ENCODE measurements around the gene PLXNB2. TPM values are rescaled to one million over a fixed set of nuclear protein-coding genes. Genes with fewer than 3 reads are reported as not detected.
A peak's percentile ranks its signal among the peaks of the same experiment; 100 is the strongest.

Gene PLXNB2
- total RNA-seq, 4 donors from 2014 or later = 8.0 to 11.8 (median 9.0) TPM

DNA sequence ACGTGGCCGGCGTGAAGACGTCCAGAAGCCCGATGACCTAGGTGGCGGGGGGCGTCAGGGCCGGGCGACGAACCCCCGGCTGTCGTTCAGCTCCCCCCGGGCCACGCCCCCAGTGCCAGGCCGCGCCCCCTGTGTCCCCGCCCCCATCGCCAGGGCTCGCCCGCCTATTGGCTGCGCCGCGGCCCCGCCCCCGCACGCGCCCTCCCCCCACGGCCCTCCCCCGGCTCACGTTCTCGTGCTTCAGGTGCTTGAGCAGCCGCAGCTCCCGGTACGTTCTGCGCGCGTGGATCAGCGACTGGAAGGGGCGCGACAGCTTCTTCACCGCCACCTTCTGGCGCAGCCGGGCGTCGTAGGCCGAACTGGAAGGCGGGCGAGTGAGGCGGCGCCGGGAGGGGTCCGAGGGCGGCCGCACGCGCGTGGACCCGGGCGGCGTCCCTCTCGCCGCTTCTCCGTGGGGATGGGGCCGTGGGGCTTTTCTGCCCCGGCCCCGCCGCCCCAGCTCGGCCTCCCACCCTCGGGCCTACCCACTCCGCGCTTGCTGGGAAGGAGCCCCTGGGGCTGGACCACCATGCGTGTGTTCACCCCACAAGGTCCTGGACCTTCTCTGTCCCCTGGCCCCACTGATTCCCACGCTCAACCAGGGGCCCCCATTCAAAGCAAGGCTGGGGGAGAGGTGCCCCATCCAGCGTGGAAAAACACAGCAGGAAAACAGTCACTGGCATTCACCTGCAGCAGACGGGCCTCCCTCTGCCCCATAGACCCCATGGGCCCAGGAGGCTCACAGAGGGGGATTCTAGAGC, 39.7 kb downstream of the PLXNB2 start:
- in situ Hi-C loops (cut with MboI; ENCODE audit: low sequenced_read_pairs in 4 of 4) = no loop called here
- peak overlapping the region; percentile 34 to 54 (median 44) for H3K27ac ChIP-seq

DNA sequence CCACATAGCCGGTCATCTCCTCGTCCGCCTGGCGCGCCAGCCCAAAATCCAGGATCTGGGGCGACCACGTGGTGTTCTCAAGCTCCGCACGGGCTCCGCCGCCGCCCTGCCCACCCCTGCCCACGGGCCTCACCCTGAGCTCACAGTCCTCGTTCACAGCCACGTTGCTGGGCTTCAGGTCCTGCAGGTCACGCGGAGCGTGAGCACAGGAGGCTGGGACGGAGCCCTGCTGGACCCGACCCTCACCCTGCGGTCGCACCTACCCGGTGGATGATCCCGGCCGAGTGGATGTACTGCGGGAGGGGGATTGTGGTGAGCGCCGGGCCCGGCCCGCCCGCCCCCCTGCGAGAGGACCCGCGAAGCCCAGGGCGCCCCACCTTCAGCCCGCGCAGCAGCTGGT, 40.5 kb downstream of the PLXNB2 start:
- TF ChIP-seq POLR2A (IDR thresholded peaks at IDR 0.05) = no peak
- TF ChIP-seq, protein P1, sequence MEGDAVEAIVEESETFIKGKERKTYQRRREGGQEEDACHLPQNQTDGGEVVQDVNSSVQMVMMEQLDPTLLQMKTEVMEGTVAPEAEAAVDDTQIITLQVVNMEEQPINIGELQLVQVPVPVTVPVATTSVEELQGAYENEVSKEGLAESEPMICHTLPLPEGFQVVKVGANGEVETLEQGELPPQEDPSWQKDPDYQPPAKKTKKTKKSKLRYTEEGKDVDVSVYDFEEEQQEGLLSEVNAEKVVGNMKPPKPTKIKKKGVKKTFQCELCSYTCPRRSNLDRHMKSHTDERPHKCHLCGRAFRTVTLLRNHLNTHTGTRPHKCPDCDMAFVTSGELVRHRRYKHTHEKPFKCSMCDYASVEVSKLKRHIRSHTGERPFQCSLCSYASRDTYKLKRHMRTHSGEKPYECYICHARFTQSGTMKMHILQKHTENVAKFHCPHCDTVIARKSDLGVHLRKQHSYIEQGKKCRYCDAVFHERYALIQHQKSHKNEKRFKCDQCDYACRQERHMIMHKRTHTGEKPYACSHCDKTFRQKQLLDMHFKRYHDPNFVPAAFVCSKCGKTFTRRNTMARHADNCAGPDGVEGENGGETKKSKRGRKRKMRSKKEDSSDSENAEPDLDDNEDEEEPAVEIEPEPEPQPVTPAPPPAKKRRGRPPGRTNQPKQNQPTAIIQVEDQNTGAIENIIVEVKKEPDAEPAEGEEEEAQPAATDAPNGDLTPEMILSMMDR (IDR thresholded peaks at IDR 0.05 in 4 of 5, conservative IDR thresholded peaks at IDR 0.05 in 1 of 5) = no peak
- Histone ChIP-seq H3K27ac (peak overlapping the region in 3 of 4 donors; percentile 34 to 54 (median 52)), H3K4me3 (peak overlapping the region; percentile 41 to 58 (median 48)), H3K36me3 (no peaks in the 10 kb centered on the region), H3K4me1 (peaks cover 38 to 54% of the 10 kb centered on the region in 2 donors), H3K9me3 (no peaks in the 10 kb centered on the region), H3K27me3 (peaks cover 4 to 12% (median 6%) of the 10 kb centered on the region in 3 donors)
- no peak for ATAC-seq
- intact Hi-C loops (cut with DNase I; ENCODE audit: low total_unique reads) = no loop called here
- DNase-seq = peak in 1 of 2 donors; percentile 41
- in situ Hi-C loops (cut with MboI; ENCODE audit: low sequenced_read_pairs in 4 of 4) = no loop called here

More for the DNA sequence above, 39.7 kb downstream of the PLXNB2 start:
- Histone ChIP-seq H3K27me3 (peaks cover 4 to 12% (median 9%) of the 10 kb centered on the region in 3 donors), H3K4me3 (peak overlapping the region; percentile 41 to 58 (median 48)), H3K9me3 (no peaks in the 10 kb centered on the region), H3K36me3 (no peaks in the 10 kb centered on the region), H3K4me1 (peaks cover 30 to 47% of the 10 kb centered on the region in 2 donors)
- TF ChIP-seq POLR2A (IDR thresholded peaks at IDR 0.05) = peak in 1 of 2 donors; percentile 17
- TF ChIP-seq, protein P1 (IDR thresholded peaks at IDR 0.05 in 4 of 5, conservative IDR thresholded peaks at IDR 0.05 in 1 of 5) = peak in 4 of 5 experiments; percentile 56 to 68 (median 61)
- ATAC-seq (peak; percentile 70 to 77), DNase-seq (peak; percentile 81 to 88)
- intact Hi-C loops (cut with DNase I; ENCODE audit: low total_unique reads) = loop anchor here (1.0 kb wide), 1 partner anchor 15 kb away; no protein-coding TSS in a partner anchor

DNA sequence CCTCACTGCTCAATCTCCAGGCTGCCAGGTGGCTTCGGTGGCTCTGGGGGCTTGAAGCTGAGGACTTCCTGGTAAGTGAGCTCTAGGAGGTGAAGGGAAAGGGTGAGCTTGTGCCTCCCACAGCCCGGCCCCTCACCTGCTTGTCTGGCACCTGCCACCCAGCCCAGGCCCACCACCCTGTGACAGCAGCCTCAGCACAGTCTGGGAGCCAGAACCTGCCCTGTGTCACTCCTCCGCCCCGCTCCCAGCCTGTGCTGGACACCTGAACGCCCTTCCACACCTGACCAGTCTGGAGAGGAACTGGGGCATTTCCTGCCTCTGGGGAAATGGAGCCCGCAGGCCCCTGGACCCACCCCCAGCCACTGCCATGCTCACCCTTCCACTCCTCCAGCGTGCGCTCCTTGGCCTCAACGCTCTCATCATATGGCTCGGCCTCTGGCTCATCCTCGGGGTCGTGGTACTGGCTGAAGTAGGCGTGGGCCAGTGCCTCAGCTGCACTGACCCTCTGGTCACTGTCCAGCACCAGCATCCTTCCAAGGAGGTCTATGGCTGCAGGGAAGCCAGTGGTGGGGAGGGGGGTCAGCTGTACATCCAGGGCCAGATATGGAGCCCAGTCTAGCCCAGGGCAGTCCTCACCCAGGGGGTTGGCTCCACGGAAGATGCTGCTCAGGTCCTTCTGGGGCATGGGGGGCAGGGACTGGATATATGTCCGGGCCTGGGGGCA, 42.3 kb downstream of the PLXNB2 start:
- no peak overlapping the region for H3K4me3 ChIP-seq
- intact Hi-C loops (cut with DNase I; ENCODE audit: low total_unique reads) (no loop called here), in situ Hi-C loops (cut with MboI; ENCODE audit: low sequenced_read_pairs in 4 of 4) (no loop called here)
- DNase-seq (no peak), ATAC-seq (no peak)
- TF ChIP-seq, protein P1 (IDR thresholded peaks at IDR 0.05 in 4 of 5, conservative IDR thresholded peaks at IDR 0.05 in 1 of 5) = no peak
- no peak for TF ChIP-seq POLR2A (IDR thresholded peaks at IDR 0.05)
- no peak overlapping the region for H3K27ac ChIP-seq
- peaks cover 0 to 4% (median 2%) of the 10 kb centered on the region in 3 donors for H3K27me3 ChIP-seq
- no peaks in the 10 kb centered on the region for H3K36me3 ChIP-seq
- peaks cover 28 to 48% of the 10 kb centered on the region in 2 donors for H3K4me1 ChIP-seq
- no peaks in the 10 kb centered on the region for H3K9me3 ChIP-seq

DNA sequence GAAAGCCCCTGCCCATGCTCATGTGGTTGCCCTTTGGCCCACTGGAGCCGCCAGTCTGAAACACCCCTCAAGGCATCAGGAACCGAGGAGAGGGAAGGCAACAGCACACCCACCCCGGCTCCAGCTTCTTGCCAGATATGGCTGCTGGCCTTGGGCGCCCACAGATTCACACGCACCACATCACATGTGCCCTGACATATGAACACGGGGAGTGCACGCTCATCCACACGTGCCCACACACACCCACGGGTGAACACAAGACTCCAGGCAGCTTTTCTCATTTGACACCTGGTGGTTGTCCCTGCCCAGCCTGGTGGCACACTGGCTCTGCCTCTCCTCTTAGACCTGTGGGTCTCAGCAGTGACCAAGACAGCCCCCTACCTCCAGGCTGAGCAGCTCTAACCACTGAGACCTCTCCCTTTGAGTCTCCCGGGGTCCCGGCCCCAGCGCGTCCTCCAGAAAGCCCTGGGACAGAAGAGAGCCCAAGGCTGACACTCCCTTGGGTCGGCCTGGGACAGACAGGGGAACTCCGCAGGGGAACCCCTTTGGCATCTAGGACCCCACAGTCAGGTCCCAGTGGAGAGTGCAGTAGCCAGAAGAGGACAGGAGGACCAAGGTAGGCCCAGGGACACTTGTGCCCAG, 43.2 kb downstream of the PLXNB2 start:
- Histone ChIP-seq H3K4me1 (peaks cover 28 to 50% of the 10 kb centered on the region in 2 donors), H3K27me3 (peaks cover 0 to 2% (median 0%) of the 10 kb centered on the region in 3 donors), H3K36me3 (no peaks in the 10 kb centered on the region), H3K9me3 (no peaks in the 10 kb centered on the region), H3K27ac (no peak overlapping the region), H3K4me3 (no peak overlapping the region)
- no peak for ATAC-seq
- no peak for TF ChIP-seq POLR2A (IDR thresholded peaks at IDR 0.05)
- TF ChIP-seq, protein P1 (IDR thresholded peaks at IDR 0.05 in 4 of 5, conservative IDR thresholded peaks at IDR 0.05 in 1 of 5) = no peak
- in situ Hi-C loops (cut with MboI; ENCODE audit: low sequenced_read_pairs in 4 of 4) (no loop called here), intact Hi-C loops (cut with DNase I; ENCODE audit: low total_unique reads) (no loop called here)
- no peak for DNase-seq

All from gastrocnemius medialis (tissue), 4 donors.